DMS153 (cell line): Measurements from ENCODE around the gene FAHD1.
"Not testable (repeated sequence)": the region's sequence is repeated elsewhere in the genome, so short reads cannot be mapped to it uniquely, and the experiment has no call there.

Experiments
- DNase-seq: peaks from one replicate; lab custom pipeline; 2025; lab: John Stamatoyannopoulos, UW

The FAHD1 gene

GRCh38 chr16:1846416-1846815 lies 19.4 kb downstream of the FAHD1 start:
- DNase-seq = no peak

GRCh38 chr16:1850981-1851380 lies 24.0 kb downstream of the FAHD1 start:
- DNase-seq = no peak

GRCh38 chr16:1851793-1852192 lies 24.8 kb downstream of the FAHD1 start:
- no peak for DNase-seq

- no peak for DNase-seq
Observed at GRCh38 chr16:1857433-1858097, 30.6 kb downstream of the FAHD1 start.

- no peak for DNase-seq
Observed at GRCh38 chr16:1858189-1858865, 31.3 kb downstream of the FAHD1 start.

GRCh38 chr16:1859650-1860049 lies 32.6 kb downstream of the FAHD1 start:
- DNase-seq = no peak

- no peak for DNase-seq
Observed at GRCh38 chr16:1861730-1862129, 34.7 kb downstream of the FAHD1 start.

- no peak for DNase-seq
Observed at GRCh38 chr16:1862394-1862793, 35.4 kb downstream of the FAHD1 start.

GRCh38 chr16:1863681-1864460 lies 36.9 kb downstream of the FAHD1 start:
- no peak for DNase-seq

- DNase-seq = no peak
Observed at GRCh38 chr16:1865902-1866690, 39.1 kb downstream of the FAHD1 start.

GRCh38 chr16:1870365-1871082 lies 43.5 kb downstream of the FAHD1 start:
- peak; percentile 40 for DNase-seq

- no peak for DNase-seq
Observed at GRCh38 chr16:1871974-1872635, 45.1 kb downstream of the FAHD1 start, which contains the start of gene MEIOB. Gene MEIOB, minus strand, starts transcription at chr16:1872164. Its CDS starts 3,989 bp downstream, at chr16:1868175.

- no peak for DNase-seq
Observed at GRCh38 chr16:1874854-1875253, 47.8 kb downstream of the FAHD1 start.

- not testable (repeated sequence) for DNase-seq
Observed at GRCh38 chr16:1876066-1876465, 49.1 kb downstream of the FAHD1 start.

GRCh38 chr16:1876468-1876867 lies 49.5 kb downstream of the FAHD1 start:
- DNase-seq = no peak

- no peak for DNase-seq
Observed at GRCh38 chr16:1877089-1877488, 50.1 kb downstream of the FAHD1 start.

- peak; percentile 29 for DNase-seq
Observed at GRCh38 chr16:1877804-1878203, 50.8 kb downstream of the FAHD1 start.

- no peak for DNase-seq
Observed at GRCh38 chr16:1878256-1878655, 51.2 kb downstream of the FAHD1 start.
